Astrocyte of the spinal cord (primary cell): ENCODE measurements around the gene SCAMP2.

ENCODE experiments used
- DNase-seq: peaks from one replicate; pipeline ENCODE4 v3.0.0; 2011; ENCODE audit warnings: low read depth, low spot score
- H3K4me3 ChIP-seq: 2 replicates; pipeline ENCODE4 v1.5.1; 2011; ENCODE audit warnings: low read depth, mild to moderate bottlenecking, low read length, moderate library complexity
- in situ Hi-C: cut with HindIII; loops from 2 replicates; pipeline ENCODE4 v1.10.0; 2017; ENCODE audit warnings: low sequenced_read_pairs
- TF ChIP-seq, protein P1 (sequence below): IDR thresholded peaks from 2 replicates; pipeline ENCODE4 v1.5.1; 2012; ENCODE audit warnings: low read depth, mild to moderate bottlenecking, low read length, inconsistent platforms

SCAMP2 gene

DNA sequence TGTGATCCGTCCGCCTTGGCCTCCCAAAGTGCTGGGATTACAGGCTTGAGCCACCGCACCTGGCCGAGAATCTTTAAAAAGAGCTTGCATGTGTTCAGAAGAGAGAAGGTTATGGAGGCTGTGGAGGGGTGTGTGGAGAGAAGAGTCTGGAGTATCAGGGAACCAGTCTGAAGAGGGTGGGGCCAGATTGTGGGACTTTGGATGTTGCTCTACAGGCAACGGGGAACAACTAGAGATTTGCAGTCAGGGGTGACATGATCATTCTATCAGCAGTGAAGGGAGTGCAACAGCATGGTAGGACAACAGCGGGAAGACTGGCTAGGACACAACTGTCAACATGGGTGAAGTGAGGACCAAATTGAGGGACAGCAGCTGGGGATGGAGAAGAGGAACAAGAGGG, 8.9 kb downstream of the SCAMP2 start:
- in situ Hi-C loops: no loop called here
- no peak for DNase-seq
- H3K4me3 ChIP-seq: no peak overlapping the region
- TF ChIP-seq, protein P1, sequence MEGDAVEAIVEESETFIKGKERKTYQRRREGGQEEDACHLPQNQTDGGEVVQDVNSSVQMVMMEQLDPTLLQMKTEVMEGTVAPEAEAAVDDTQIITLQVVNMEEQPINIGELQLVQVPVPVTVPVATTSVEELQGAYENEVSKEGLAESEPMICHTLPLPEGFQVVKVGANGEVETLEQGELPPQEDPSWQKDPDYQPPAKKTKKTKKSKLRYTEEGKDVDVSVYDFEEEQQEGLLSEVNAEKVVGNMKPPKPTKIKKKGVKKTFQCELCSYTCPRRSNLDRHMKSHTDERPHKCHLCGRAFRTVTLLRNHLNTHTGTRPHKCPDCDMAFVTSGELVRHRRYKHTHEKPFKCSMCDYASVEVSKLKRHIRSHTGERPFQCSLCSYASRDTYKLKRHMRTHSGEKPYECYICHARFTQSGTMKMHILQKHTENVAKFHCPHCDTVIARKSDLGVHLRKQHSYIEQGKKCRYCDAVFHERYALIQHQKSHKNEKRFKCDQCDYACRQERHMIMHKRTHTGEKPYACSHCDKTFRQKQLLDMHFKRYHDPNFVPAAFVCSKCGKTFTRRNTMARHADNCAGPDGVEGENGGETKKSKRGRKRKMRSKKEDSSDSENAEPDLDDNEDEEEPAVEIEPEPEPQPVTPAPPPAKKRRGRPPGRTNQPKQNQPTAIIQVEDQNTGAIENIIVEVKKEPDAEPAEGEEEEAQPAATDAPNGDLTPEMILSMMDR: no peak

DNA sequence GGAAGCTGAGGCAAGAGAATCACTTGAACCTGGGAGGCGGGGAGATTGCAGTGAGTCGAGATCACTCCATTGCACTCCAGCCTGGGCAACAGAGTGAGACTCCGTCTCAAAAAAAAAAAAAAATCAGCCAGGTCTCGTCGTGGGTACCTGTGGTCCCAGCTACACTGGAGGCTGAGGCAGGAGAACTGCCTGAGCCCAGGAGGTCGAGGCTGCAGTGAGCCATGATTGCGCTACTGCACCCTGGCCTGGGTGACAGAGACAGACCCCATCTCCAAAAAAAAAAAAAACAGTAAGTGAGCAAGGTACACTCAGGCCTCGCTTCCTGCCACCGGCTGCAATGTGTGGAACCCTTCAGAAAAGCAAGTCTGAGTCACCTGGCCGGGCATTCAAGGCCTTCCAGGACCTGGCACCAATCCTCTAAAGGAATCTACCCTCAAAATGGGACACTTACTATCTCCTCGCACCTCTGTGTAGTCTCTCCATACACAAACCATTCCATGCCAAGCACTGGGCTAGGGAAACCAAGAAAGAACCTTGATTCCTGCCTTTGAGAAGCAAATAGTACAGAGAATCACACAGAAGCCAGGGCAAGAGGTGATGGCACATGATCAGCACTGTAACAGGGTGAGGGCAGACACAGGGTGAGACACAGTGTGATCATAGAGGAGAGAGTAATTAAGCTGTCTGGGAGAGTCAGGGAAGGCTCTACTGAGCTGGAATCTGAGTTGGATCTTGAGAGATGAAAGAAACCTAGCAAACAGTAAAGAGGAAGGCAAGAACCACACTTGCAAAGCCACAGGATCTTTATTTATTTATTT, 9.7 kb downstream of the SCAMP2 start:
- in situ Hi-C loops: no loop called here
- no peak overlapping the region for H3K4me3 ChIP-seq
- TF ChIP-seq, protein P1: no peak
- DNase-seq: peak; percentile 31

DNA sequence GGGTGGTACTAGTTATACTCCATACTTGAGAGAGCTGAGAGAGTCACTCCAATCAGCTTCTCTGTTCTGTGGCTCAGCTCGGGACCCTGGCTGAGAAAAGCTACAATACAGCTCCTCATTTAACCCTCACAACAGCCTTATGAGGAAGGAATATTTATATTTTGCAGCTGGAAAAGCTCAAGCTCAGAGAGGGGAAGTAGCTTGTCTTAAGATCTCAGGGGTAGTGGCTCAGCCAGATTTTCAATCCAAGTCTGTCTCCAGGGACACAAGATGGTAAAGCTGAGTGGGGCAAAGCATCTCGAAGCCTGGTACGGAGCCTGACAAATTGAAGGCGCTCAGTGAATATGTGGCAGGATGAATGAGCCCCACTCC, 14.8 kb downstream of the SCAMP2 start:
- no peak for DNase-seq
- H3K4me3 ChIP-seq: no peak overlapping the region
- TF ChIP-seq, protein P1: no peak
- in situ Hi-C loops: no loop called here

DNA sequence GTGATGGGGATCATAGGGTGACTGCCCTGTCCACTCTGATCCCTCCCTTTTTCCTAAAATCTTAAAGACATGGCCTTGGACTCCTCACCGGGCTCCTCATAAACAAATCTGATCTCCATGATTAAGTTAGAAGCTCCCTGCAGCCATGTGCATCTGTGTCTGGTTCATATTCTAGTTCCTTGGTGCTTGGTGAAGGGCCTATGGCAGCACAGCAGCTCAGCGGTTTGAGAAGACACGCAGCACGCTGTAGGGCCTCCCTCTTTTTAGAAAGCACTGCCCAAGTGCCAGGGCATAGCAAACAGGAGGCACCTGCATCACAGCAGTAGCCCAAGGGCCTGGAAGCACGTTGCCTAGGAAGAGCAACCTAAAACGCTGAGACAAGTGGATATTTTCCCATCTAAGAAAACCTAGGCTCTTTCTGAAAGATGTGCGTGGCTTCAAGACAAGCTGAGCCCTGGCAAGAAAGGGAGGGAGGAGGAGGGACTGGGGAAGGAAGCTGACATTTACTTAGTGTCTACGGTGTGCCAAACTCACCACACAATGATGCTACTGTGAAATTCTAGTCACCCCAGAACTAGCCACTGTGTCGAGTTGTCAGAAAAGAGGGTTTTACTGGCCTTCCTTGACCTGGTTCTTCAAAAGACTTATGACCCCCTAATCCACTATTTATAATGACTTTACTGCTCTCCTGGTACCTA, 15.3 kb downstream of the SCAMP2 start:
- H3K4me3 ChIP-seq: no peak overlapping the region
- no peak for DNase-seq
- TF ChIP-seq, protein P1: no peak
- in situ Hi-C loops: no loop called here

DNA sequence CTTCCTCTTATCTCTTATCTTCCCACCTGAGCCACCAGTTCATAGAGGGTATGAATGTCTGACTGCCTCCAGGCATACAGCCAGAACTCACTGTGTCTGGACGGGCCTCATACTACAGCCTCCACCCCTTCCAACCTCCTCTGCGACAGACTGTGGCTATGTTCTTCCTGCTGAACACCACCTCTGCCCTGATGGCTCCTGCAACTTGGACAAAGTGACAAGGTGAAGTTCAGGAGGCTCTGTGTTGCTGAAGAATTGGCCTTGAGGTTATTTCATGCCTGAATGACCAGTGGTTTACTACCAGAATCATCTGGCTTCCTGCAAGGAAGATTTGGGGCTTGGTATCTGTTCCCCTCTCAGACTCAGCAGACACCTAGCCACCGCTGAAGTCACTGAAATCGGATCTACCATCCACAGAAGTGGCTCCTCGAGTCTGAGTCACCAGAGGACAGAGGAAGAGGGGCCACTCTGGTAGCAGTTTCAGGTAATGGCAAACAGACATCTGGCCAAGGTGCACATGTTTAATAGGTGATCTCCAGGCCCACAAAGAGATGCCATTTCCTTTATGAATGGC, 16.0 kb downstream of the SCAMP2 start:
- no peak overlapping the region for H3K4me3 ChIP-seq
- TF ChIP-seq, protein P1: no peak
- in situ Hi-C loops: no loop called here
- no peak for DNase-seq

DNA sequence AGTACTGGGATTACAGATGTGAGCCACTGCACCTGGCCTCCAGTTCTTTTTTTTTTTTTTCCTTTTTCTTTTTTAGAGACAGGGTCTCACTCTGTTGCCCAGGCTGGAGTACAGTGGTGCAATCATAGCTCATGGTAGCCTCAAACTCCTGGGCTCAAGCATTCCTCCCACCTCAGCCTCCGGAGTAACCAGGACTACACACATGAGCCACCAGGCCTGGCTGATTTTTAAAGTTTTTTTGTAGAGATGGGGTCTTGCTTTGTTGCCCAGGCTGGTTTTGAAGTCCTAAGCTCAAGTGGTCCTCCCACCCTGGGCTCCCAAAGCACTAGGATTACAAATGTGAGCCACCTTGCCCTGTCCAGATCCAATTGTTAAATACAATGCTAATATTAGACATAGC, 16.6 kb downstream of the SCAMP2 start:
- TF ChIP-seq, protein P1: no peak
- DNase-seq: no peak
- in situ Hi-C loops: no loop called here

More for the DNA sequence above, 16.6 kb downstream of the SCAMP2 start:
- H3K4me3 ChIP-seq: no peak overlapping the region
